Trophoblast cell (in vitro differentiated cells and primary cell): ENCODE measurements around the gene SVEP1.

Source experiments
- DNase-seq, 2 donors: peaks; one replicate each; pipeline ENCODE4 v3.0.0-alpha.2; 2016
- H2AFZ ChIP-seq: 2 replicates; pipeline ENCODE4 v1.6.1; 2013; ENCODE audit warnings: low read length, moderate library complexity, mild to moderate bottlenecking; ENCODE audit not compliant: insufficient read depth, poor library complexity
- H2AK5ac ChIP-seq: 2 replicates; pipeline ENCODE4 v1.6.1; 2013; ENCODE audit warnings: mild to moderate bottlenecking, low read length
- H2BK120ac ChIP-seq: 2 replicates; pipeline ENCODE4 v1.6.1; 2013; ENCODE audit warnings: low read length, mild to moderate bottlenecking, moderate library complexity; ENCODE audit not compliant: insufficient read depth, poor library complexity
- H2BK12ac ChIP-seq: 2 replicates; pipeline ENCODE4 v1.6.1; 2013; ENCODE audit warnings: mild to moderate bottlenecking, low read length, moderate library complexity
- H2BK5ac ChIP-seq: 2 replicates; pipeline ENCODE4 v1.6.1; 2013; ENCODE audit warnings: low read length, low read depth, moderate library complexity, mild to moderate bottlenecking; ENCODE audit not compliant: poor library complexity
- H3K14ac ChIP-seq: 2 replicates; pipeline ENCODE4 v1.6.1; 2013; ENCODE audit warnings: mild to moderate bottlenecking, low read length
- H3K18ac ChIP-seq: 2 replicates; pipeline ENCODE4 v1.6.1; 2013; ENCODE audit warnings: mild to moderate bottlenecking, low read length
- H3K23ac ChIP-seq: 2 replicates; pipeline ENCODE4 v1.6.1; 2013; ENCODE audit warnings: low read length
- H3K27ac ChIP-seq: 2 replicates; pipeline ENCODE4 v1.5.1; 2013; ENCODE audit warnings: low read depth, mild to moderate bottlenecking, inconsistent platforms, low read length, moderate library complexity
- H3K27me3 ChIP-seq: 2 replicates; pipeline ENCODE4 v1.6.1; 2013; ENCODE audit warnings: inconsistent platforms, mild to moderate bottlenecking, low read length, moderate library complexity; ENCODE audit not compliant: insufficient read depth
- H3K36me3 ChIP-seq, 2 experiments: 1 replicate in 1 of 2; 2 replicates in 1 of 2; pipeline ENCODE4 v1.6.1; 2013; ENCODE audit warnings: low read length in 2 of 2, mild to moderate bottlenecking in 2 of 2, moderate library complexity in 1 of 2; ENCODE audit not compliant: insufficient read depth in 2 of 2, control insufficient read depth in 1 of 2
- H3K4ac ChIP-seq: 2 replicates; pipeline ENCODE4 v1.6.1; 2013; ENCODE audit warnings: low read depth, mild to moderate bottlenecking, low read length, moderate library complexity
- H3K4me1 ChIP-seq, 2 experiments: 1 replicate in 1 of 2; 2 replicates in 1 of 2; pipeline ENCODE4 v1.6.1; 2013; ENCODE audit warnings: low read length in 2 of 2, mild to moderate bottlenecking in 2 of 2, moderate library complexity in 1 of 2; ENCODE audit not compliant: insufficient read depth in 2 of 2, control insufficient read depth in 1 of 2
- H3K4me2 ChIP-seq: 2 replicates; pipeline ENCODE4 v1.6.1; 2013; ENCODE audit warnings: inconsistent platforms, mild to moderate bottlenecking, low read length, moderate library complexity
- H3K4me3 ChIP-seq: 2 replicates; pipeline ENCODE4 v1.5.1; 2013; ENCODE audit warnings: mild to moderate bottlenecking, low read depth, low read length, inconsistent platforms
- H3K79me1 ChIP-seq: one replicate; pipeline ENCODE4 v1.6.1; 2013; ENCODE audit warnings: low read length
- H3K79me2 ChIP-seq: 2 replicates; pipeline ENCODE4 v1.6.1; 2013; ENCODE audit warnings: low read length, mild to moderate bottlenecking; ENCODE audit not compliant: control insufficient read depth, insufficient read depth, poor library complexity
- H3K9ac ChIP-seq: 2 replicates; pipeline ENCODE4 v1.6.1; 2013; ENCODE audit warnings: mild to moderate bottlenecking, low read length
- H3K9me3 ChIP-seq: 2 replicates; pipeline ENCODE4 v1.6.1; 2013; ENCODE audit warnings: low read depth, mild to moderate bottlenecking, control low read depth, inconsistent platforms, low read length; ENCODE audit not compliant: insufficient read depth
- H4K12ac ChIP-seq: 2 replicates; pipeline ENCODE4 v1.6.1; 2013; ENCODE audit warnings: low read depth, mild to moderate bottlenecking, low read length, moderate library complexity
- H4K8ac ChIP-seq: 2 replicates; pipeline ENCODE4 v1.6.1; 2013; ENCODE audit warnings: low read depth, mild to moderate bottlenecking, low read length, moderate library complexity
- H4K91ac ChIP-seq: one replicate; pipeline ENCODE4 v1.6.1; 2013; ENCODE audit warnings: low read depth, mild to moderate bottlenecking, low read length, moderate library complexity
- WGBS: extraction: QIAGEN DNeasy Blood & Tissue Kit; methylation state at CpG from one replicate; pipeline ENCODE4 v1.1.7; 2013; ENCODE audit warnings: missing lambda C conversion rate; ENCODE audit not compliant: insufficient read length, insufficient coverage; ENCODE audit errors: extremely low coverage; 5-methylcytosine and 5-hydroxymethylcytosine counted together

SVEP1 gene

DNA sequence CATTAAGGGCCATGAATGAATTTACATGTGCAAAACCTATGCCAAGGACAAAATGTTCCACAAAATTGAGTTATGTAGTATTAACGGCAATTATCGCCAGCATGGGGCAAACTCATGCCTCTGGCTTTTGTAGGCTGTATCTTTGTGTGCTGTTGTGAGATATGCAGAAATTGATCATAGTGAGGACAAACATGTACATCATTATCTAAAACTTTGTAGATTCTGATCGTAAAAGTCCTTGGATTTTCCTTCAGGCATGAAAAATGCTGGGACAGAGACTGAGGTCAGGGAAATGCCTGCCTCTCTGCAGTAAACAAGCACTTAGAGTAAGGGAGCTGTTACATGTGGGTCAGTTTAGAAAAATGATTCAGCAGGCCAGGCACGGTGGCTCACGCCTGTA is 236.0 kb downstream of the SVEP1 start:
- H3K36me3 ChIP-seq, result no peaks in the 10 kb centered on the region
- no peak overlapping the region for H2AFZ ChIP-seq
- H3K9ac ChIP-seq, result no peak overlapping the region
- H2BK5ac ChIP-seq, result no peak overlapping the region
- H4K8ac ChIP-seq, result no peak overlapping the region
- no peak overlapping the region for H3K4me3 ChIP-seq
- H3K79me2 ChIP-seq, result no peaks in the 10 kb centered on the region
- no peak overlapping the region for H4K91ac ChIP-seq
- no peak overlapping the region for H3K18ac ChIP-seq
- H2BK12ac ChIP-seq, result no peak overlapping the region
- no peaks in the 10 kb centered on the region for H3K9me3 ChIP-seq
- peak; percentile 12 to 65 for DNase-seq
- no peak overlapping the region for H2BK120ac ChIP-seq
- H4K12ac ChIP-seq, result no peak overlapping the region
- no CpG with 5 or more reads among the region's 5 CpGs for WGBS
- no peak overlapping the region for H3K27ac ChIP-seq
- H3K14ac ChIP-seq, result no peak overlapping the region
- no peak overlapping the region for H3K4me2 ChIP-seq
- no peaks in the 10 kb centered on the region for H3K79me1 ChIP-seq
- H3K27me3 ChIP-seq, result no peaks in the 10 kb centered on the region
- no peak overlapping the region for H3K4ac ChIP-seq
- H3K23ac ChIP-seq, result no peak overlapping the region
- no peak overlapping the region for H2AK5ac ChIP-seq
- H3K4me1 ChIP-seq, result no peaks in the 10 kb centered on the region

DNA sequence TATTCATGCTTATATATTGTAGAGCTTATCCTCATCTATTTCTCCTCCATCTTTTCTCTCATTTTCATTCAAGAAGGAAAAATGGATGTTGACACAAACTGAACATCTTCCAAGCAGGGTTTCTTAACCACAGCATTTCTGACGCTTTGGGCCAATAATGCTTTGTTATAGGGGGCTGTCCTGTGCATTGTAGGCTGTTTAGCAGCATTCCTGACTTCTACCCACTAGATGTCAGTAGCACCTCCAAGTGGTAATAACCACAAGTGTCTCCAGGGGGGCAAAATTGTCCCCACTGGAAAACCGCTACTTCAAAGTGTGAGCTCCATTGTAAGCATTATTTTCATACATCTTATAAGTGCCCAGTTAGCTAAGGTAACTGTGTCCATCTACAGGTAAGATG is 239.2 kb downstream of the SVEP1 start:
- H3K4me3 ChIP-seq, result no peak overlapping the region
- H2BK120ac ChIP-seq, result no peak overlapping the region
- no peak for DNase-seq
- no peaks in the 10 kb centered on the region for H3K36me3 ChIP-seq
- H3K18ac ChIP-seq, result no peak overlapping the region
- WGBS, result no CpG with 5 or more reads among the region's 2 CpGs
- H2BK5ac ChIP-seq, result no peak overlapping the region
- no peak overlapping the region for H3K4me2 ChIP-seq
- H2AFZ ChIP-seq, result no peak overlapping the region
- no peaks in the 10 kb centered on the region for H3K79me2 ChIP-seq
- no peak overlapping the region for H3K23ac ChIP-seq
- H3K27ac ChIP-seq, result no peak overlapping the region
- no peaks in the 10 kb centered on the region for H3K9me3 ChIP-seq
- H3K27me3 ChIP-seq, result no peaks in the 10 kb centered on the region
- H4K8ac ChIP-seq, result no peak overlapping the region
- no peak overlapping the region for H3K14ac ChIP-seq
- H3K4me1 ChIP-seq, result no peaks in the 10 kb centered on the region
- H3K4ac ChIP-seq, result no peak overlapping the region
- no peak overlapping the region for H2AK5ac ChIP-seq
- H2BK12ac ChIP-seq, result no peak overlapping the region
- H3K9ac ChIP-seq, result no peak overlapping the region
- H4K12ac ChIP-seq, result no peak overlapping the region
- H3K79me1 ChIP-seq, result no peaks in the 10 kb centered on the region
- no peak overlapping the region for H4K91ac ChIP-seq

DNA sequence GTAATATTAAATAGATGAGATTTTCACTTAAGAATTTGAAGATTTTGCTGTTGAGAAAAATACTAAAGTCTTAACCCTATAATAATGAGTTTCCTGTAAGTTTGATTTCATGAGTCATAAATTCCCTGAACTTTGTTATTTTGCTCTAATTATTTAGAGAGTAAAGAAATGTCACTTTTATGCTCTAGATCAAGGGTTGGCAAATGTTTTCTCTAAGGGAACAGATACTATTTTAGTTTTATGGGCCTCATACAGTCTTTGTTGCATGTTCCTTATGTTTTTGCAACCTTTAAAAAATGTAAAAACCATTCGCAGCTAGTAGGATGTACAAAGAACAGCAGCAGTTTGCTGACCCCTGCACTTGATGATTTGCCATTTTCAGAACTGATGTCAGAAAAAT is 241.4 kb downstream of the SVEP1 start:
- no peak overlapping the region for H3K4me3 ChIP-seq
- H3K9ac ChIP-seq, result no peak overlapping the region
- no peaks in the 10 kb centered on the region for H3K79me1 ChIP-seq
- H4K12ac ChIP-seq, result no peak overlapping the region
- no peak overlapping the region for H3K27ac ChIP-seq
- H3K14ac ChIP-seq, result no peak overlapping the region
- H3K27me3 ChIP-seq, result no peaks in the 10 kb centered on the region
- H3K18ac ChIP-seq, result no peak overlapping the region
- H2BK120ac ChIP-seq, result no peak overlapping the region
- H3K4ac ChIP-seq, result no peak overlapping the region
- no peak overlapping the region for H4K8ac ChIP-seq
- no peak overlapping the region for H3K23ac ChIP-seq
- H3K9me3 ChIP-seq, result no peaks in the 10 kb centered on the region
- DNase-seq, result no peak
- no CpG with 5 or more reads among the region's 1 CpG for WGBS
- H3K79me2 ChIP-seq, result no peaks in the 10 kb centered on the region
- H2AFZ ChIP-seq, result no peak overlapping the region
- no peak overlapping the region for H4K91ac ChIP-seq
- H2AK5ac ChIP-seq, result no peak overlapping the region
- no peaks in the 10 kb centered on the region for H3K4me1 ChIP-seq
- H2BK5ac ChIP-seq, result no peak overlapping the region
- no peaks in the 10 kb centered on the region for H3K36me3 ChIP-seq
- H2BK12ac ChIP-seq, result no peak overlapping the region
- no peak overlapping the region for H3K4me2 ChIP-seq

DNA sequence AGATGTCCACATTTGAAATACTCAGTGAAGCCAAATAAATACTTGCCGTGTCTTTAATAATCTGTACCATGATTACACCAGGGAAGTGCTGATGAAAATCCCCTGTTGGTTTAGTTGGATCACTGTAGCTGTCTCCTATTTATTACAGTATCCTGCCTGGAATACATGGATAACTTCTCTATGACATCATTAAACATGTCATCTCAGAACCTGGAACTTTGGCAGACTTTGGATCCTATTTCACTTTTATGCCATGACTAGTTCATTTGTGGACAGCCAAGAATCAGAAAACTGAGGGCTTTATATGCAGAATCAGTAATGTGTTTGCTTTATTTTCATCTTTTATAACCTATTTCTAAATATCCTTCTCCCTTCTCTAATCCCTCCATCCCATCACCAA is 241.8 kb downstream of the SVEP1 start, which contains the start of gene TXNDC8:
Gene TXNDC8, minus strand, starts transcription at position 137 of the 400 bp plus-strand sequence.
- H3K4ac ChIP-seq, result no peak within 1 kb of the TSS
- H3K18ac ChIP-seq, result no peak within 1 kb of the TSS
- no peak within 1 kb of the TSS for H4K91ac ChIP-seq
- H2BK120ac ChIP-seq, result no peak within 1 kb of the TSS
- no peaks in the 10 kb centered on the region for H3K79me1 ChIP-seq
- no peaks in the 10 kb centered on the region for H3K4me1 ChIP-seq
- H4K12ac ChIP-seq, result no peak within 1 kb of the TSS
- H2BK5ac ChIP-seq, result no peak within 1 kb of the TSS
- H3K4me3 ChIP-seq, result no peak within 1 kb of the TSS
- no peak within 1 kb of the TSS for H3K14ac ChIP-seq
- H3K9ac ChIP-seq, result no peak within 1 kb of the TSS
- H2BK12ac ChIP-seq, result no peak within 1 kb of the TSS
- DNase-seq, result no peak
- no CpG with 5 or more reads among the region's 1 CpG for WGBS
- no peak within 1 kb of the TSS for H3K27ac ChIP-seq
- no peak within 1 kb of the TSS for H4K8ac ChIP-seq
- H2AFZ ChIP-seq, result no peak within 1 kb of the TSS
- no peaks in the 10 kb centered on the region for H3K9me3 ChIP-seq
- H3K23ac ChIP-seq, result no peak within 1 kb of the TSS
- H3K36me3 ChIP-seq, result no peaks in the 10 kb centered on the region
- no peak within 1 kb of the TSS for H2AK5ac ChIP-seq
- H3K27me3 ChIP-seq, result no peaks in the 10 kb centered on the region
- no peaks in the 10 kb centered on the region for H3K79me2 ChIP-seq
- no peak within 1 kb of the TSS for H3K4me2 ChIP-seq
